ENCODE data around the gene FOSL2. TPM values are rescaled to one million over a fixed set of nuclear protein-coding genes. Genes with fewer than 3 reads are reported as not detected.

Gene FOSL2
- polyA plus RNA-seq, 1 of the 3 experiments (the other 2 are of a cell fraction): 41.7 TPM

DNA sequence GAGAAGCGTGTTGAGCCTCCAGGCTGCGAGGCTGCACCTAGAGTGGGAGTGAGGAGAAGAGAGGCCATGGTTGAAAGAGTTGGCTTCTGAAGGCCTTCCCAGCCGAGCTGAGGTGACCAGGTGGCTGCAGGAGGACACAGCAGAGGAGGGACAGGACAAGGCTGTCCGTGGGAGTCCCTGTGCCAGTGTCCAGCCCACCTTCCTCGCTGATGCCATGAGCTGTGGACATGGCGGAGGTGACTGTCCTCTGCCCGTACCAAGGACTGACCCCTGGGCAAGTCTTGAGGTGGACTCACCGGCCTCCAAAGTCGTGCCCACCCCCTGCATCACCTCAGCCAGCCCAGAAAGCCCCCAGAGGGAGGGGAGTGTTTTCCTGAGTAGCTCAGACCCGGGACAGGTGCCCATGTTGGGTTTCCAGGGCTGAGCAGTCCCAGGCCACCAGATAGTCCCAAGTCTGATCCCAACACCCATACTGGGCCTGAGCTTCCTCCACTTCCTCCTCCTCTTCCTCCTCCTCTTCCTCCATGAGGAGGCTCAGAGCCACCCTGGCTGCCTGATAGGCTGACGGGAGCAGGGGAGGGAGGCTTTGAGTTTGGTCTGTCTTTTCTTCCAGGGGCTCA lies 43.0 kb upstream of the FOSL2 start (continued):
- TF ChIP-seq GATA2 (CRISPR knock-in tag; IDR thresholded peaks at IDR 0.05) (no peak), RFX5 (IDR thresholded peaks at IDR 0.05; ENCODE audit: low read length) (no peak), FOXJ3 (CRISPR knock-in tag; IDR thresholded peaks at IDR 0.05) (no peak), NFIC (IDR thresholded peaks at IDR 0.05; ENCODE audit: borderline replicate concordance) (no peak), SMC3 (IDR thresholded peaks at IDR 0.05; ENCODE audit: low read depth, low read length) (no peak), TAF1 (IDR thresholded peaks at IDR 0.05; ENCODE audit: borderline replicate concordance, low read depth, low read length) (no peak), FOXM1 (IDR thresholded peaks at IDR 0.05; ENCODE audit: low read depth) (no peak)

- Histone ChIP-seq H3F3A (replicated peaks; ENCODE audit: insufficient read depth) (peaks cover 5% of the 10 kb centered on the region), H2AFZ (ENCODE audit: low read depth) (no peak overlapping the region), H3K9me3 (no peaks in the 10 kb centered on the region), H3K27ac (ENCODE audit: low read depth in 2 of 2, low read length in 1 of 2) (no peak overlapping the region), H3K4me2 (no peak overlapping the region), H4K20me1 (ENCODE audit: insufficient read depth) (no peaks in the 10 kb centered on the region), H3K79me2 (ENCODE audit: insufficient read depth) (no peaks in the 10 kb centered on the region), H3K36me3 (replicated peaks in 1 of 2; ENCODE audit: control insufficient read depth in 1 of 2, insufficient read depth in 2 of 2, low read length in 1 of 2) (no peaks in the 10 kb centered on the region), H3K4me3 (ENCODE audit: low read depth in 2 of 2, low read length in 1 of 2) (no peak overlapping the region), H3K9ac (no peak overlapping the region), H3K4me1 (ENCODE audit: control insufficient read depth in 1 of 2, insufficient read depth in 2 of 2, low read depth in 1 of 2, low read length in 1 of 2) (peaks cover 0 to 41% of the 10 kb centered on the region in 2 experiments; a peak in 2 of 4 replicates), H3K9me2 (no peaks in the 10 kb centered on the region), H3K27me3 (ENCODE audit: insufficient read depth) (no peaks in the 10 kb centered on the region)
- no peak for TF ChIP-seq YY1 (IDR thresholded peaks at IDR 0.05; ENCODE audit: low read depth)
- TF ChIP-seq FOXJ3 (CRISPR knock-in tag; IDR thresholded peaks at IDR 0.05): no peak
- WGBS (ENCODE audit: low lambda C conversion rate): 97% methylated on average over 15 of the region's 17 CpGs
- POLR2A ChIA-PET: no interaction called here
- DNase-seq: no peak
- CTCF ChIA-PET: interaction anchor here (0.9 to 1.6 kb wide), 5 partner anchors 9 to 596 kb away, joined by 3 to 6 read pairs (median 5); no protein-coding TSS in a partner anchor
Observed at GRCh38 chr2:28350196-28350595, 42.5 kb upstream of the FOSL2 start.

DNA sequence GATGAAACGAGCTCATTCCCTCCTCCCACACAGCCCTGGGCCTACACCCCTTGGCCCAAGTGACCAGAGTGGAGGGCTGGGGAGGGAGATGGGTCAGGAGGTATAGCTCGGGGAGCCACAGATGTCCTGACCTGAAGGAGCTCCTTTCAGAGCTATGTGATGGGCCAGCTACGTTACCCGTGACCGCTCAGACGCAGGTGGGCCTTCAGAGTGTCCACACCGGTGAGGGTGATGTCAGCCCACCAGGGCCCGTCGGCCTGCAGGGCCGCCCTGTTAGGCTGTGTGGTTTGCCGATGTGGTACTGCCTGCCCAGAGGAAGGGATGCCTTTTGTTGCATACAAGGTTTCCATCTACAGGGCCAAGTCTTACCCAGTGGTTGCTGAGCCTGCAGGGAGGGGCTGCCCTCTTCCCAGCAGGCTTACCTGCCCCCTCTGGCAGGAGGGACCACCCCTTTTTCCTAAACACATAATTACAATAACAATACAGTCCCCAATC lies 41.8 kb upstream of the FOSL2 start:
- H3K9me3 ChIP-seq: no peaks in the 10 kb centered on the region
- H3K79me2 ChIP-seq (ENCODE audit: insufficient read depth): no peaks in the 10 kb centered on the region
- H3K27me3 ChIP-seq (ENCODE audit: insufficient read depth): no peaks in the 10 kb centered on the region
- no peaks in the 10 kb centered on the region for H4K20me1 ChIP-seq (ENCODE audit: insufficient read depth)
- no peaks in the 10 kb centered on the region for H3K9me2 ChIP-seq
- TF ChIP-seq, protein P1, sequence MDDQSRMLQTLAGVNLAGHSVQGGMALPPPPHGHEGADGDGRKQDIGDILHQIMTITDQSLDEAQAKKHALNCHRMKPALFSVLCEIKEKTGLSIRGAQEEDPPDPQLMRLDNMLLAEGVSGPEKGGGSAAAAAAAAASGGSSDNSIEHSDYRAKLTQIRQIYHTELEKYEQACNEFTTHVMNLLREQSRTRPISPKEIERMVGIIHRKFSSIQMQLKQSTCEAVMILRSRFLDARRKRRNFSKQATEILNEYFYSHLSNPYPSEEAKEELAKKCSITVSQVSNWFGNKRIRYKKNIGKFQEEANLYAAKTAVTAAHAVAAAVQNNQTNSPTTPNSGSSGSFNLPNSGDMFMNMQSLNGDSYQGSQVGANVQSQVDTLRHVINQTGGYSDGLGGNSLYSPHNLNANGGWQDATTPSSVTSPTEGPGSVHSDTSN (IDR thresholded peaks at IDR 0.05): no peak
- no peak for TF ChIP-seq YY1 (IDR thresholded peaks at IDR 0.05; ENCODE audit: low read depth)
- no peak for TF ChIP-seq FOXM1 (IDR thresholded peaks at IDR 0.05; ENCODE audit: low read depth)
- TF ChIP-seq POLR2AphosphoS5 (IDR thresholded peaks at IDR 0.05; ENCODE audit: low read depth, low read length): no peak
- no peak for TF ChIP-seq MEF2A (IDR thresholded peaks at IDR 0.05; ENCODE audit: borderline replicate concordance, low read depth)
- TF ChIP-seq SIN3A (IDR thresholded peaks at IDR 0.05; ENCODE audit: borderline replicate concordance, low read depth, low read length): no peak
- no peak for TF ChIP-seq JUND (IDR thresholded peaks at IDR 0.05)
- no peak for TF ChIP-seq FOSL2 (IDR thresholded peaks at IDR 0.05; ENCODE audit: borderline replicate concordance, low read depth)
- CTCF ChIA-PET: interaction anchor here (1.2 to 1.6 kb wide), 3 partner anchors 9 to 577 kb away, joined by 5 to 6 read pairs (median 5); no protein-coding TSS in a partner anchor
- 95% methylated on average over 6 of the region's 11 CpGs for WGBS (ENCODE audit: low lambda C conversion rate)
- peaks cover 5% of the 10 kb centered on the region for H3F3A ChIP-seq (replicated peaks; ENCODE audit: insufficient read depth)
- H3K27ac ChIP-seq (ENCODE audit: low read depth in 2 of 2, low read length in 1 of 2): no peak overlapping the region
- no peaks in the 10 kb centered on the region for H3K36me3 ChIP-seq (replicated peaks in 1 of 2; ENCODE audit: control insufficient read depth in 1 of 2, insufficient read depth in 2 of 2, low read length in 1 of 2)
- no peak overlapping the region for H3K4me3 ChIP-seq (ENCODE audit: low read depth in 2 of 2, low read length in 1 of 2)
- no peak for DNase-seq
- no peak overlapping the region for H2AFZ ChIP-seq (ENCODE audit: low read depth)
- no peak overlapping the region for H3K4me2 ChIP-seq
- peaks cover 5 to 42% of the 10 kb centered on the region in 2 experiments; a peak in 3 of 4 replicates for H3K4me1 ChIP-seq (ENCODE audit: control insufficient read depth in 1 of 2, insufficient read depth in 2 of 2, low read depth in 1 of 2, low read length in 1 of 2)
- H3K9ac ChIP-seq: no peak overlapping the region
- POLR2A ChIA-PET: no interaction called here
